Inflammatory macrophage treated with lipopolysaccharide for 1 hour (primary cell): Measurements from ENCODE around the gene ZNF436.

Experiments used
- DNase-seq, 2 donors: peaks; one replicate each; pipeline ENCODE4 v3.0.0-alpha.2; 2020 to 2022

The ZNF436 gene

DNA sequence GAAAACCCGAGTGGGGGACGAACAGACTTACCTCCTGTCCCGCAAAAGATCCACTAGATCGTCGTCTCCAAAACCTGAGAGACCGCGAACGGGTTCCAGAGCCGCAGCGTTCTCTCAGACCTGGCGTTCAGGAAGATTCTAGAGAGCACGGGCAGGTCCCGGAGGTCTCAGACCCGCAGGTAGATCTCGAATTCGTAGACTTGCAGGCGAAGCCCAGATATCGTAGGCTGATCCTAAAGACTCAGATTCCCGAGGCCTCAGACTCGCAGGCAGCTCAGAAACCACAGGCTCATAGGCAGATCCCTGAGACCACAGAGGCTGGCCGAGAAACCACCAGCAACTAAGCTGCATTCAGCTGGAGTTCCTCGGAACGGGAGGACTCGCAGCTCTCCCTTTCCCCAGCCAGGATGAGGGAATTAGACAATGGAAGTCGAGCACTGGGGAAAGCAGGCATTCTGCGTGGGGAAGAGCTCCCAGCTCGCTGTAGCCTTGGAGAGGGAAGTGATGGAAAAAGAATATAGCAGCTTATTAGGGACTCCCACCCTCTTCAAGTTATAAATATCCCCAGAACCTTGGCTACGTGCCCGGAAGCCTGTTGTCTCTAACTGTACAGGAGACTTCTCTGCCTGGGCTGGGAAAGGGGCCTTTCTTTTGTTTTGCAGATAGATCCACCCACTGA is at the start of gene ZNF436:
ZNF436 (minus strand) TSS at position 502 of the 679 bp plus-strand sequence. CDS start 1,831 bp downstream, outside the sequence.
- peak; percentile 42 to 52 for DNase-seq

GRCh38 chr1:23419180-23419579 is 49.5 kb upstream of the ZNF436 start:
- DNase-seq: no peak

DNA sequence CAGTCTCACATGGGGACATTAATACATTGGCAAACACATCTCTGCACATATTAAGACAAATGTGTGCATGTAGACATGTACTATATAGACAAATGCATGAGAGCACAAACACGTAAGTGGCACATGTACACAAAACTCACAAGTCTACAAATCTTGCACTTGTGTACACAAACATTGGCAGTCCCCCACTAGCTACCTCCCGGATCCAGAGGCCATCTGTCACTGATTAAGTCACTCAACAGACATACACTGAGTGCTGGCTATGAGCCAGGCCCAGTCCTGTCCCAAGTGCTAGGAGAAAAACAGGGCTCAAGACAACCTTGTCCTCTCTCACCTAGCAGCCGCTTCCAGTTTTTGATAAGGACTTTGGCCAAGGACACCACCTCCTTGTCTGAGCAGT is 47.9 kb upstream of the ZNF436 start:
- DNase-seq: no peak

DNA sequence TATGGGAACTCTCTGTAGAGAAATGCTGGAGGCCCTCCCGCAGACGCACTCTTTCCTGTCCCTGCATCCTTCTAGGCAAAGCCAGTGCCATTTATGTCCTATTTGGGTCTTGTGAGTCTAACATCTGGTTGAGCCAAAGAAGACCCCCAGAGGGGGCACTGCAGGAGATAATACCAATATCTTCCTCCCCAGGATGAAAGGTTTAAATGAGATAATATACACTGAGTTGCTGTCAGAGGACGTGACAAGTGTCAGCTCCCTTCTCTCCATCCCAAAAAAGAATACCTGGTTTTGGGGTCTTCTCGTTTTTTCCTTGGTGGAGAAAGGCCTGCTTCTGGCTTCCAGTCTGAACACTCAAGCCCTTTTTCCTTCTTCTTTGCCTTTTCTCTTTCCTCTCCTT is 47.3 kb upstream of the ZNF436 start:
- no peak for DNase-seq

DNA sequence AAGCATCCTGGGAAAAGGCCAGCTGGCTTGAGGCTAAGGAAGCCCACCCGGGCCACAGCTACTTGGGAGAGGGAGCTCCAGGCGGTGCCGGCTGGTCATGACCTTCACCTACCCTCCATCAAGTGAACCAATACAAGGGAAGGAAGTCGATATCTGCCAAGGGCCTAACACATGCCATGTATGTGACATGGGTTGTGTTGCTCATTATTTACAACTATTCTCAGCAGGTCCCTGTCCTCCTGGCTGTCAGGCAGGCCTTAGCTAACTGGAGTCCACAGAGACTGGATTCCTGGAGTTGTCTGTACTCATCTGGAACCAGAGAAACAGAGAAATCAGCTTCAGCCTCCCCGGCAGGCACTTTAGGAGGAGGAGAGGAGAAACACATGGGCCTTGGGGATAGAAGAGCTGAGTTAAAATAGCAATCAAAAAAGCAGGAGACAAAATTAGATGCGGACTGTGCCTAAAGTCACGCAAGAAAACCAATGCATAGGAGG is 39.2 kb upstream of the ZNF436 start:
- no peak for DNase-seq

DNA sequence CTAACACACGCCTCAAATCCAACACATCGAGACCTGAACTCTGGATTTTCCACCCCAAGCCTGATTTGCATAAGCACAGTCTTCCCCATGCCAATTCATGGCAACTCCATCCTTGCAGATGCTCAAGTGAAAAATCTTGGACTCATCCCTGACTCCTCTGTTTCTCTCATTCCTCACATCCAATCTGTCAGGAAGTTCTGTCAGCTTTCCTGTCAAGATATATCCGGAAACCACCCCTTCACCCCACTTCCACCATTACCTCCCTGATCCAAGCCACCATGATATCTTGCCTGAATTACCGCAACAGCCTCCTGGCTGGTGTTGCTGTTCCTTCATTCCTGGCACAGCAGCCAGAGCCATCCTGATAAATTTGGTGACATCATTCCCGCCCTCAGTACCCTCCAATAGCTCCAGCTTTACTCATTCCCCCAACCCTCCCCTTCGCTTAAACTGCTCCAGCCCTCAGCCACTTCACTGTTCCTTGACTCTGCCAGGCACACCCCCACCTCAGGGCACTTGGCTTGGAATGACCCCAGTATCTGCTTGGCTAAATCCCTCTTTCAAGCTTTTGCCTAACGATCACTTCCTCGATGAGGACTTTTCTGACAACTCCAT is 37.5 kb upstream of the ZNF436 start:
- peak in 1 of 2 donors; percentile 23 for DNase-seq

DNA sequence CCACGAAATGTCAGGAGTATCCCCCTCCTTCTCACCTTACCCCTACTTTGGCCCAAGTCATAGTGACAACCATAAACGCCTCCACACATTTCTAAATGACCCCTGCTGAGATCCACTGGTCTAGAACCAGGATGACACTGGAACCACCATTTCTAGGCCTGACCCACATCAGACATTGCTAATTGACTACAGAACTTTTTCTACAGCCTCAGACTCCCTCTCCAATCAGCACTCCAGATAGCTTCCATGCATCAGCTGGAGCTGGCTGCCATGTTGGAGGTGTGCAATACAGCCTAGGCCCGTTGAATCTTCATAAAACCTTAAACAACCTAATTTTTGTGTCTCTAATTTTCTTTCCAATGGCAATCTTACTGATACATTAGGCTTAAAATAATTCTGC is 36.3 kb upstream of the ZNF436 start:
- no peak for DNase-seq

GRCh38 chr1:23403735-23404486 is 34.3 kb upstream of the ZNF436 start:
- DNase-seq: peak; percentile 43 to 91

GRCh38 chr1:23403355-23403734 is 33.7 kb upstream of the ZNF436 start:
- DNase-seq: no peak

- no peak for DNase-seq
Observed at GRCh38 chr1:23403038-23403336, 33.4 kb upstream of the ZNF436 start.

DNA sequence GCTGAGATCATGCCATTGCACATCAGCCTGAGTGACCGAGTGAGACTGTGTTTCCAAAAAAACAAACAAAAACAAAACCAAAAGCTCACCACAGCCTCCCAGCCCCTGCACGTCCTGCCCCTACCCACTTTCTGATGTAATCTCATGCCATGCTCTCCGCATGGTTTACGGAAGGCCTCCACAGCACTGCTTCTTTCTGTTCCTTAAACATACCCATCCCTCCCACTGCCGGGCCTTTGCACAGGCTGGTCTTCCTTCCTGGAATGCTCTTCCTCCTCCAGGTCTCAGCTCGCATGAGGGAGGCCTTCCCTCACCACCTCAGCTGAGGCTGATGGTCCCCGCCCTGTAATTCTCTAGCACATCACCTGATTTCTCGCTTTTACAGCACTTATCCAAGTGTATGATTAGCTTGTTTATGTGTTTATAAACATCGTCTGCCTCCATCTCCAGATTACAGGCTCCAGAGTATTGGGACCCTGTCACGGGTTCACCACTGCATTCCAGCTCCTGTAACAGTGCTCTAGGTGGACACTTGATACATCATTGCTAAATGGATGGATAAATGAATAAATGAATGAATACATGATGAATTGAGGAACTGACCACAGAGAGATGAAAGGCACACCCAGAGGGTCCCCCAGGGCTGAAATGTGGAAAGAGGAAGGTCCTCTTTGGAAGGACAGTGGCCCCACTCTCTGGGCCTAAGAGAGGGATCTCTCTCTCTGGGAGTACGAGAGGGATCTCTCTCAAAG is 32.8 kb upstream of the ZNF436 start:
- DNase-seq: peak; percentile 88 to 91

GRCh38 chr1:23401313-23401712 is 31.7 kb upstream of the ZNF436 start:
- DNase-seq: no peak

- DNase-seq: no peak
Observed at GRCh38 chr1:23400324-23401114, 30.9 kb upstream of the ZNF436 start.

GRCh38 chr1:23399229-23399628 is 29.6 kb upstream of the ZNF436 start:
- no peak for DNase-seq

DNA sequence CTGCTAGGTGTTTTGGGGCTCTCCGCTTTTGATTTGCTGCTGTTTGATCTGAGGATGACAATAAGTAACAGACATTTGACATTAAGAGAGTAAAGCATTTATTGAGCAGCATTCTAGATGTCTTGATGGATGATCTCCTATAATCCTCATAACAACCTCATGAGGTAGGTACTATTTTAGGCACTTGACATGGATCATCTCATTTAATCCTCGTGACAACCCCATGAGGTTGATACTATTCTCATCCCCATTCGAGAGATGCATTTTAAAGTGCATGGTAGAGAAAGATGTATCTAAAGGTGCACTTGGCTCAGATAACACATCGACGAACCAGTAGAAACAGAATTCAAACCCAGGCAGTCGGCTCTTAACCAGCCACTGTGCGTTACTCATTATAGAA is 28.3 kb upstream of the ZNF436 start:
- DNase-seq: no peak

DNA sequence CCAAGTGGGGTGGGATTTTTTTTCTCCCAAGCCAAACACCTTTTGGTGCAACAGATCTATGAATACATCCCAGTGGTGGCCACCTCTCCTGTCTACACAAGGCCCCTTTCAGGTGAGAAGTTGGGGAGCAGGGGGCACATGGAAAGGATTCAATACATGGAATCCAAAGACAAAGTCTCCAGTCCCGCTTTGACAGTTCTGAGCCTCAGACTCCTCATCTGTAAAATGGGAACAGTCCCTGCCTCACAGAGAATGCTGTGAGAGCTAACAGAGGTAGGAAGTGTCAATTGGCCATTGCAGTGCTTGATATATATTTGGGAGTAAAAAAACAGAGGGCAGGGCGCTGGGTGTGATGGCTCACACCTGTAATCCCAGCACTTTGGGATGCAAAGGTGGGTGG is 26.7 kb upstream of the ZNF436 start:
- no peak for DNase-seq

DNA sequence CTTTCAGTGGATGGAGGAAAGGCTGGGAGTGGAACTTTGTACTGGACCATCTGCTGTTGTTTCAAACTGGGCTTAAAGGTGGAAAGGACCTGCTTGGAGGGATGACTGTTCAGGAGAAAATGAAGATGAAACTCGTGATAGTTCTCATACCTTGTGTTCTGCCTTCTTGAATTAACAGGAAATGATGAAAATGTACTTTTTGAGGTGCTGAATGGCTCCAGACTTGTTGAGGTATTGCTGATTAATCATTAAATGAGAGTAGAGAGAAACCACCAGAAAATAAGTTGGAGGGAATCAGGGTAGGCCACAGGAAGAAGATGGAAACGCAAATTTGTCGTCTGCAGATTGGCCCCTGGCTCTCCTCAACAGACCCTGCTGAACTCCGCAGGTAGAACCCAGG is 26.2 kb upstream of the ZNF436 start:
- no peak for DNase-seq

DNA sequence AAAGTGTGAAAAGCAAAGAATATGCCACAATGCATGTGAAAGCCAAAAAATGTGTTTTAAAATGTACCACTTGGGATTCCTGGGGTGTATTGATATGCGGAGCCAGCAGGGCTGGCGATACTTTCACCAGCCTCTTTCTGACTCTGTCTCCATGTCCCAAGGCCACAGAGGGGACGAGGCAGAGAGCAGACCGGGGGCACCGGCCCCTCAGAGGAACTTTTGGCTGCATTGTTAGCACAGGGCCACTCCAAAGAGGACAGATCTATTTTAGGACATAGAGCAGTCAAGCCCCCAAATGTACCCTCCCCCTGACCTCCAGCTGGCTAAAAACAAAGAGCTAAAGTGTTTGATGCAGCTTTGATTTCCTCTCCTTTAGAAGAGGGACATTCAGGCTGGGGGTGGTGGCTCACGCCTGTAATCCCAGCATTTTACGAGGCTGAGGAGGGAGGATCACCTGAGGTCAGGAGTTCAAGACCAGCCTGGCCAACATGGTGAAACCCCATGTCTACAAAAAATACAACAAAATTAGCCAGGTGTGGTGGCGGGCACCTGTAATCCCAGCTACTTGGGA is 25.6 kb upstream of the ZNF436 start:
- no peak for DNase-seq

- DNase-seq: no peak
Observed at GRCh38 chr1:23394684-23395083, 25.0 kb upstream of the ZNF436 start.

DNA sequence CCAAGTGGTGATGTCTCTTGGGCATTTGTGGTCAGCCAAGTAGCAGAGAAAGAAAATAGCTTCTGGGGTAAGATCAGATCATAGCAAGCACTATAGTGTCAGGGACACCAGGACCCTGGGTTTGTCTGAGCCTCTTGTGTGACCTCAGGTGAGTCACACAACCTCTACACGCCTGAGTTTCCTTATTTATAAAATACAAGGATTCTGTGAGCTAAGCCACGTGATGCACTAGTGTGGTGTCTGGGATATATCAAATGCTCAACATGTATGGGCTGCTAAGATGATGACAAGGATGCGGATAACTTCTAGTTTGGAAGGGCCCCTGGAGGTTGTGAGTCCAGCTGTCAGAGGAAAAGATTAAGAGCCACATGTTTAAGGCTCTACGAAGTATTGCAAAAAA is 24.5 kb upstream of the ZNF436 start:
- no peak for DNase-seq

- DNase-seq: no peak
Observed at GRCh38 chr1:23393706-23394105, 24.1 kb upstream of the ZNF436 start.
